GM19438 (cell line): ENCODE results near the gene SDF2L1.
A peak's percentile ranks its signal among the peaks of the same experiment; 100 is the strongest.
"Not testable (repeated sequence)": the region's sequence is repeated elsewhere in the genome, so short reads cannot be mapped to it uniquely, and the experiment has no call there.

Experiments used
- ATAC-seq: cut with Tn5 transposase; IDR thresholded peaks from one replicate; pipeline ENCODE4 v1.9.1; 2021; ENCODE audit warnings: low read depth; ENCODE audit not compliant: unreplicated experiment

The SDF2L1 gene

GRCh38 chr22:21641789-21642583, at the start of gene SDF2L1:
Gene SDF2L1 (plus strand): TSS chr22:21642302. CDS start chr22:21642337, 35 bp downstream.
- ATAC-seq: peak; percentile 93

- ATAC-seq: no peak
Observed at GRCh38 chr22:21592422-21592821, 49.7 kb upstream of the SDF2L1 start.

- no peak for ATAC-seq
Observed at GRCh38 chr22:21593406-21594232, 48.5 kb upstream of the SDF2L1 start.

- no peak for ATAC-seq
Observed at GRCh38 chr22:21594865-21595452, 47.1 kb upstream of the SDF2L1 start.

GRCh38 chr22:21596356-21597135, 45.6 kb upstream of the SDF2L1 start:
- ATAC-seq: not testable (repeated sequence)

GRCh38 chr22:21598302-21598701, 43.8 kb upstream of the SDF2L1 start:
- ATAC-seq: no peak

GRCh38 chr22:21599053-21599893, 42.8 kb upstream of the SDF2L1 start:
- no peak for ATAC-seq

- ATAC-seq: no peak
Observed at GRCh38 chr22:21602579-21602978, 39.5 kb upstream of the SDF2L1 start.

GRCh38 chr22:21603973-21604372, 38.1 kb upstream of the SDF2L1 start:
- ATAC-seq: no peak

- ATAC-seq: no peak
Observed at GRCh38 chr22:21605887-21606564, 36.1 kb upstream of the SDF2L1 start.

- no peak for ATAC-seq
Observed at GRCh38 chr22:21606775-21607174, 35.3 kb upstream of the SDF2L1 start.

GRCh38 chr22:21609556-21610157, 32.4 kb upstream of the SDF2L1 start:
- ATAC-seq: not testable (repeated sequence)

- ATAC-seq: no peak
Observed at GRCh38 chr22:21611210-21611977, 30.7 kb upstream of the SDF2L1 start.

GRCh38 chr22:21612858-21613257, 29.2 kb upstream of the SDF2L1 start:
- ATAC-seq: no peak

GRCh38 chr22:21613553-21614233, 28.4 kb upstream of the SDF2L1 start:
- ATAC-seq: no peak

- ATAC-seq: no peak
Observed at GRCh38 chr22:21615731-21616130, 26.4 kb upstream of the SDF2L1 start.

- not testable (repeated sequence) for ATAC-seq
Observed at GRCh38 chr22:21617337-21617736, 24.8 kb upstream of the SDF2L1 start.
